Measurements from ENCODE around the gene TAP1.
"Not testable (repeated sequence)": the region's sequence is repeated elsewhere in the genome, so short reads cannot be mapped to it uniquely, and the experiment has no call there.

The TAP1 gene

GRCh38 chr6:32853541-32854375 lies at the start of gene TAP1, which contains the start of gene PSMB9:
TSS of gene TAP1 (minus strand) at chr6:32853704. CDS start at chr6:32853636, 68 bp downstream.
TSS of gene PSMB9 (plus strand) at chr6:32854192. CDS start at chr6:32854230, 38 bp downstream.
- peak; percentile 84 to 93 for DNase-seq

DNA sequence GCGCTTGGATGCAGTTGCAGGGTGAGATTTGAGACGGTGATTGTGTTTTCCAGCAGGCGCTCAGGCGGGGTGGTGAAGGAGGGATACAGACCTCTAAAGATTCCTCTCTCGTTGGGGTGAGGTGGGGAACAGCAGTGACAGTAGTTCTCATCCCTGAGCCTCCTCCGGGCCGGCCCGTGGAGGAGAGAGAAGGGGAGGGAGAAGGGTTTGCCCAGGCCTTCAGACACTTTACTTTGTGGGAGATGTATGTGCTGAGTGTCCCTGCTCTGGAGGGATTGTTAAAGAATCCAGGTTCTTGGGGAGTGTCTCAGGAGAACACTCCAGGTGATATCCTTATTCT lies 41.5 kb upstream of the TAP1 start:
- no peak for DNase-seq

GRCh38 chr6:32894085-32895005 lies 40.8 kb upstream of the TAP1 start:
- DNase-seq, result peak; percentile 92 to 96

- no peak for DNase-seq
These were observed 37.3 kb upstream of the TAP1 start for GRCh38 chr6:32890831-32891230.

- DNase-seq, result no peak
These were observed 36.0 kb upstream of the TAP1 start for GRCh38 chr6:32889533-32889932.

DNA sequence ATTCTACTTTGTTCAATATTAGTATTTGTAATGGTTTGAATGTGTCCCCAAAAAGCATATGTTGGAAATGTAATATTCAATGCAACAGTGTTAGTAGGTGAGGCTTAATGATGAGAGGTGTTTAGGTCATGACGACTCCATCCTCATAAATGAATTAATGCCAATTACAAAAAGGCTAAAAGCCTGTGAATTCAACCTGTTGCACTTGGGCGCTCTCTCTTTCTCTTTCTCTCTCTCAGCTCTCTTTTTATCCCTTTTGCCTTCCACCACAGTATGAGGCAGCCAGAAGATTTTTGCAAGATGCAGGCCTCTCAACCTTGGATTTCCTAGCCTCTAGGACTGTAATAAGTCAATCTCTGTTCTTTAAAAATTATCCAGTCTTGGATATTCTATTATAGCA lies 35.1 kb upstream of the TAP1 start:
- no peak for DNase-seq

DNA sequence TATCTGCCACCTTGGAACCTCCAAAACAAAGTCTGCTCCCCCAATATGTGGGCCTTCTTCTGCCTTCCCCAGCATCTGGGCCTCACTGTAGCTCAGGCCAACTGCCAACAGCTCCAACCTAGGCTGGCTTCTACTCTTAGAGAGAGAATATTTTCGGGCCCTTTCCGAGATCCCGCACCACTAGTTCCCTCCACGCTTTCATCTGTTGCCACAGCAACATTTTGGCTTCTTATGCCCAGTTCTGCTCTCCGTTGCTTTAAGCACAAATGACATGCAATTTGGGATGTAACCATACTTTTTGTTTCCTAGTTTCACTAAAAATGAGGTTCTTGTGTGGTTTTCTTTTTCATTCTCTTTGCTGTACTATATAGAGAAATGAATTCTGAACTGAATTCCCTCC lies 34.1 kb upstream of the TAP1 start:
- no peak for DNase-seq

DNA sequence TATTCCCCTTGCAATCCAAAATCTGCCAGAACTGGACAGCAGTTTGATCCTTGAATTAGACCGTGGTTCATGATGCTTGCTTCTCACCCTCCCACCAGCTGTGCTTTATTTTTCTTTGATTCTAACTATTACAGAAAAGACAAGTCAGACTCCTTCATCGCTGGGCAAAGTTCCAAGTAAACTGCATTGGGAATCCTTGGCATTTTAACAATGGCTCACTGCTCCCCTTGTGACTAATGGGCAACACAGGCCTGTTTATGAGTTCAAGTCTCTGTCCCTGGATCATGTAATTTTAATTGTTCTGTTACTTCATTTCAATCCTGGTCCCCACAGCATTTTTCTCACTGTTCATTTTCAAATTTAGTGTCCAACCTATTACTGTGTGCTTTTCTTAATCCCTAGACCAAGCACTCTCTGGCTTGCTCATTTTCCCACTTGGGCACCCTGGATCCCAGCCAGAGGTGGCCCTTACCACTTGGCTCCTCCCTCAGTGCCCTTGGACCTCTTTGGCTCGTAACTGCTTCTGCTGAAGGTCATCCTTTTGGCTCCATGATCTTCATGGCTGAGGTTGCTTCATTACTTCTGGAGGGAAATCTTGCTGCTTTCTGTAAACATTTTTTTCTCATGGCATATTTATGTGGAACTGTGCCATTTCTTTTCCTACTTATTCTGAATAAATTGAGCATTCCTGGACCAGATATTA lies 33.3 kb upstream of the TAP1 start:
- no peak for DNase-seq

DNA sequence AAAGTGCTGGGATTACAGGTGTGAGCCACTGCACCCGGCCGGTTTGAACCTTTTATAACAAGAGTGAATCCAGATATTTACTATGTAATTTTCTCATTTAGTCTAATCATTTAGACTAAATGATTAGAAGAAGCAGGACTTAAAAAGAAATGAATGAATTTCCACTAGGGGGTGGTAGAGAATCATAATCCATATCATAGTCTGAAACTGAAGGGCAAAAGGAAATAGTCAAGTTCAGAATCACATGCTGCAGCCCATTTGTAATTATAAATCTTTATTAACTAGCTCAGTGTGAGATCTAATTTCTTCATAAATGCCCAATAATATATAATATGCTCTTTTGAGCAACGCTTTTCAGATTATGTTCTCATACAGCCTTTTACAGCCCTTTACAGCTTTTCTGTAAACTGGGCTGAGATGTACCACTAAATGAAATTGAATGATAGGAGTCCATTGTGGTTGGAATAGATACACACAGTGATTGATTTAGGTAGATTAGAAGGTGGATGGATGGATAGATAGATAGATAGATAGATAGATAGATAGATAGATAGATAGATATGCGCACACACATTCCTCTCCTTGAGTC lies 32.3 kb upstream of the TAP1 start:
- peak; percentile 4 to 48 for DNase-seq

DNA sequence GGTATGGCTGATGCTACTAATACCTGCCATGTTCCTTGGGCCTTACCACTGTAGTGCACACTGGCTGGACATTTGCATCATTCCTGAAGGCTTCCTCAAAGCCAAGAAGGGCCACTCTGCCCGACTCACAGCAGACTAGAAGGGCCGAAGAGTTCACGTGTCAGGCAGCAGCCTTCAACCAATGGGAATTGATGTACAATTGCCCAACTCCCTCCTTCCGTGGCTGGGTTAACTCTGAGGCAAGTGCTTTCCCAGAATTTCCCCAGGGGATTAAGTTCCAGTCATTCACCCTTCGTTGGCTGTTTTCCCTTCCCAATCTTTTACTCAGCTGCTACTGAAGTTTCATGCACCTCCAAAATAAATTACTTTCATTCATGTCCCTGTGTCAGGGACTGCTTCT lies 30.3 kb upstream of the TAP1 start:
- no peak for DNase-seq

- DNase-seq, result no peak
These were observed 29.4 kb upstream of the TAP1 start for GRCh38 chr6:32882879-32883250.

- not testable (repeated sequence) for DNase-seq
These were observed 27.5 kb upstream of the TAP1 start for GRCh38 chr6:32880962-32881361.

- DNase-seq, result peak in 1 of 2 experiments; percentile 4
These were observed 26.2 kb upstream of the TAP1 start for GRCh38 chr6:32879691-32880090.

DNA sequence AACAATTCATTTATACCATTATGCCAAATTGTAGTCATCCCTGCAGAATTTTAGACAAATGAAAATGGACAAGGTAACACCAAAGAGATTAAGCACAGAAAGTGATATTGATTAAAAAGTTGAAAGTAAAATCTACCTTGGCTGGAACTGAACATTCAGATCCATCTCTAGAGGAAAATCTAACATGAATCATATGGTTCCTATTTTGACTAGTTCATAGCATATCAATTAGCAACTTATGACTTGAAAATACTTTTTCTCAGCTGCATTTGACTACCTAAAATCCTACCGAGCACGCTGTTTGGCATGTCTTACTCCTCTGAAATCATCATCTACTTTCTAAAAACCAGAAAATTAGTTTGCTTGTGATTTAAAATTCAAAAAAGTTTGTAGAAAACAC lies 23.1 kb upstream of the TAP1 start:
- DNase-seq, result no peak

- DNase-seq, result not testable (repeated sequence)
These were observed 20.4 kb upstream of the TAP1 start for GRCh38 chr6:32873947-32874346.

- DNase-seq, result peak; percentile 54 to 75
These were observed 14.8 kb upstream of the TAP1 start for GRCh38 chr6:32868257-32868788.

DNA sequence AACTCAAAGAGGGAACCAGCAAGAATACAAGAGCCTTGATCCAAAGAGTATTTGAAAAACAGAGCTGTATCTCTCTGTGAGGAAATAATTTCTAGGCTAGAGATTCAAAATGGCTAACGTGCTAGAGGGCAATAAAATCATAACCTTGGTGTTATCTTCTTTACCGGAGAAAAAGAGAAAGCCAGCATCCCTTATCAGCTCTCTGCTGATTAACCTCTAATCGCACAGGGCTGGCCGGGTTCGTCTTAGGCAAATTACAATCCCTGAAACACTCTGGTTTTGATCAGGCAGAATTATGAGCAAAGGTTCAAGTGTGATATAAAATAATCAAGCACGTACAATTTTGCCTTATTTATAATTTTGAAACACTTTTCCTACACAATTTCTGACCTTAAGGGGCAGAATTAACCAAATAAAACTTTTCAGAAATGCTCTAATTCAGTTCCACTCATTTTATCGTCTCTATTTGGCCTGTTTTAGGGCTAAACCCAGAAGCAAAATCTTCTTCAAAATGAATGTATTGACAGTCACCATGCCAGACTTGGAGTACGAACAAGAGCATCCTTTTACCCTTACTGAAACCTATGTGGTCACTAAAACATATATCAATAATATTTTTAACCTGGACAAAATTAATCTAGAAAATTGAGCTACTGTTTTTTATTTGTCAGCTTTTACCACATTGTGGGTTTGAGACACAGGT lies 14.2 kb upstream of the TAP1 start:
- DNase-seq, result no peak

- DNase-seq, result no peak
These were observed 13.5 kb upstream of the TAP1 start for GRCh38 chr6:32867022-32867477.

DNA sequence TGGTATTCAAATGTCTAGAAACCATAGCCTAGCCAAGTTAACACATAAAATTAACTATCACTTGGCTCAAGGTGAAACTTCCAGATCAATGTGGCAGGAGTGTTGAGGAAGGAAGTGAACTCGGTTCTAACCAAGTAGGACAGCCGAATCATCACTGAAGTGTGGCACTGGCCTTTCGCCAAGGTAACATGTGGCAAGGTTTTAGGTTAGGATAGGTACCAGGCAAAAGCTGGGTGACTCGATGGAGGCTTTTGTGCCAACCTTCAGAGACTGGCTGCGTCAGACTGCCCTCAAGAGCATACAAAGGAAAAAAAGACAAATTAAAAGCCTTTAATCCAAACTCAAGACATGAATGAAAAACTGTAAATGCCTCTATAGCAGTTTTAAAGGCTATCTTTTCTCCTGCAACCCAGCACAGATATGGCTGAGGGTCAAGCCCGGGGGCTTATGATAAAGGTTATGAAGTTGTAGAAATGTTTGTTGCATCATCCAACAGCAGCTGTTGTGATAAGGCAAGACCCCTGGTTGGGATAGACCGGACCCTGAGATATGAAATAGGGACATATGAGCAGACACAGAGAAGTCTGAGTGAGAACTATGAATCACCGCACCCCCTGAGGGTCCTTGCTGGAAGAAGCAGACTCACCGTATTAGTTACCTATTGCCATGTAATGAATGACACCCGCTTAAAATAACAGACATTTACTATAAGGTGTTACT lies 12.4 kb upstream of the TAP1 start:
- no peak for DNase-seq

DNA sequence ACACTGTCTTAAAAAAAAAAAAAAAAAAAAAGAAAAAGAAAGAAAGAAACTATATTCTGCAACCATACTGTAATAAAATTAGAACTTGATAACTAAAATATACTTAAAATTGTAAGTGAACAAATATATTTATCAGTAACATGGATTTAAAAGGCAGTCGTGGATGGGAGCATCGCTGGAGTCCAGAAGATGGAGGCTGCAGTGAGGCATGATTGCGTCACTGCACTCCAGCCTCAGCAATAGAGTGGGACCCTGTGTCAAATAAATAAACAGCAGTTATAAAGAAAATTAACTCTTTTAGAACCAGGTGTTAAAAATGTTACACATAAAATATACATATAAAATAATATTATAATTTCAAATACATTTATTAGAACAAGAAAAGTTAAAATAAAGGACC lies 9.2 kb upstream of the TAP1 start:
- DNase-seq, result no peak

DNA sequence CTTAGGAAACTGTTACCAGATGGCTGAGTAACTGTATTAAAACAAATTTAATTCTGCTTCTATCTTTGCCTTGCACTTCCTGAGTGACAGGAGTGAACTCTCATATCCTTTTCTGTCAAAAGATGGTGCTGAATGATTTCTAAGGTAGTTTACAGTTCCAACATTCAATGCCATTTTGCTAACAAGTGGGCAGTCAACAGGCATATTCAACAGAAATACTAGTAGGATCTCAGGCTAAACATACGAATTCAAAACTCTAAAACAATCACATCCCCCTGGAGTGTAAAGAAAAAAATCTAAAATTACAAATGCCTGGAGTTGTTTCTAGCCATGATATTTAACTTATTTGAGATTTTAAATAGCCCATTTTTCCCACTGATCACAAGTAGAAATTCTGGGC lies 7.2 kb upstream of the TAP1 start:
- DNase-seq, result no peak
